ENCODE data around the gene LPIN2.

The LPIN2 gene

DNA sequence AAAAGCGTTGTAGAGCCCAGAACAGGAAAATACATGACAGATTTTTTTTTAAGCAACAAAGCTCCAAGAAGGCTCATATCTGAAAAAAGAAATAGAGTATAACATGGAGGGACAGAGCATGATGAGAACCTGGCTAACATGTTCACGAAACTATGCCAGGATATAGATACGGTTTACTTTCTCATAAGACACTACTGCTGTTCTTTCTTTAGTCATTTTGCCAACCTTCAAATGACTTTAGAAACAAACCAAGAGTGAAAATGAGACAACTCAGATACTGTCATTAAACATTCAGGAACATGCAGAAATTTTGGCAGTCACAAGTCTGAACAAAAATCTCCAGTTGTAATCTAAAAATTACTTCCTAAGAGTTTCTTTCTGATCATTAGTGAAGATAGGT, 14.3 kb downstream of the LPIN2 start:
- no peak for DNase-seq

GRCh38 chr18:2997846-2998564, 14.9 kb downstream of the LPIN2 start:
- no peak for DNase-seq

GRCh38 chr18:2997429-2997828, 15.5 kb downstream of the LPIN2 start:
- DNase-seq: no peak

GRCh38 chr18:2994603-2995432, 18.1 kb downstream of the LPIN2 start:
- peak; percentile 76 for DNase-seq

GRCh38 chr18:2994020-2994589, 18.8 kb downstream of the LPIN2 start:
- no peak for DNase-seq

DNA sequence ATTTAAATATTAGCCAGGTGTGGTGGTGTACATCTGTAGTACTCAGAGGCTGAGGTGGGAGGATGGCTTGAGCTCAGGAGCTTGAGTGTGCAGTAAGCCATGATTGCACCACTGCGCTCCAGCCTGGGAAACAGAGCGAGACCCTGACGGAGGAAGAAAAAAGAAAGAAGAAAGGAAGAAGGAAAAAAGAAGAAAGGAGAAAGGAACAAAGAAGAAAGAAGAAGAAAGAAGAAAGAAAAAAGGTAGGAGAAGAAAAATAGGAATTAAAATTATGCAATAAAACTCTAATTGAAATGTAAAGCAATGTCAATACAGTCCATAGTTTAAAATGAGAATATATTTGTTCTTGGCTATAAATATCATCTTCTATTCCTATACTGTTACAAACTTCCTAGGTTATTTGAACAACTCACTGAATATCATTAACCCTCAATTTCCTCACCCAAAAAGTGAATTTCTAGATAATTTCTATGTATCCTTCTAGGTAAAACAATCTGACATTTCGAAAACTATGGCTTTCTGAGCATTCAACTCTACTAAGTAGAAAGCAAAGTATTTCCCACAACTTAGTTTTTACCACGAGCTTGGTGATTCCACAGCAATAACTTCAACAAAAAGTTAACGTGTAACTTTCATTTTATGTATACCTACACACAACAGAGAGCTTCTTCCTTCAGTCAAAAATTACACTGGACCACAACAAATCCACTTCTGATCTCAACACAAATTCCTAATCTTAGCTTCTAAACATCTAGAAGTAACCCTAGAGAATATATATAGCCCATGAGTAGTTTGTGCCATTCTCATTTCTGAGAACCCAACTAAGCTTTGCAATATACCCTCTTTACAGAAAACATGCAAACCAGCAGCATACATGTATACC, 19.7 kb downstream of the LPIN2 start:
- DNase-seq: no peak

GRCh38 chr18:2990956-2991640, 21.8 kb downstream of the LPIN2 start:
- no peak for DNase-seq

GRCh38 chr18:2987876-2988790, 24.8 kb downstream of the LPIN2 start:
- no peak for DNase-seq

DNA sequence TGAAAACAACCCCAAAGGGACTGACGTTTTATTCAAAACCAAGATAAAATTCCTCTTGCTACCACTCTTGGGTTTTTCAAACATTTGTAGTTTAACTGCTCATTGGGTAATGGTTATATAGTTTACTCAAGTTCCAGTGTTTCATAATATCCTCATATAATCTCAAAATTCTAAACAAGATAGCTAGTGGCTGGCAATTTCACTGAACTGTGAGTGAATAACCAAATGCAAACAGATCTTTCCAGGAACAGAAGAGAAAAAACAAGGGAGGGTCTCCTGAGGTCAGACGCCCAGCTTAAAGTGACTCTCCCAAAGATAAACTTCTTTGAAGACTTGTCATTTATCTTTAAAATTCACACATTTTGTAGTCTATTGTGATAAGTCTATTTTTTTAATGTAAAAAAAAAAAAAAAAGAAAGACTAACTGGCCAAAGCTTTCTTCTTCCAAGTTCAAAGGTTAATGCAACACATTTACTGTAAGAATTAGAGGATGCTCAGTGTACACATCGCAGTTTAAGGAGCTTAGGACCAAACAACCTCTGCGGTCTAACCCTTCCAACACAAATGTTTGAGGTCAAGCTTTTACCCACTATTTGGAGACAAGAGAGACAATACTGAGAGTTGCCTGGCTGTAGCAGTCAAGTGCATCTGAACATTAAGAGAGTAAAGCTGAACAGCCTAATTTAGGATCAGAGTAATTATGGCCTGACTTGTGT, 26.6 kb downstream of the LPIN2 start:
- no peak for DNase-seq

DNA sequence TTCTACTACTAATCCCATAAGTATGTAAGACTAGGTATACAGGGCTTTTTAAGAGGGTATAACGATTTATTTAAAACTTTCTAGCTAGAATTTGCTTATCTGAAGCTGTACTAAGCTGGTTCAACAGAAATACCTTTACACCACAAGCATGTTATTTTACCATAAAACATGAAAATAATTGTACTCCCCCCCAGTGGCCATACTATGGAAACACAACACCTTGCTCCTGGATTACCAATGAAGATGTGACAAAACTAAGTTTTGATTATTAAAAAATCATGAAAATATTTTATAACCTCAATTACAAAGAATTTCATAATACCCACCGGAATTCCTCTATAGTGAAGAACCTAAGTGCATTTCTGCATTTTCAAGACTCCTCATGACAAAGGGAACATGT, 27.3 kb downstream of the LPIN2 start:
- DNase-seq: no peak

- no peak for DNase-seq
These were observed 28.2 kb downstream of the LPIN2 start for GRCh38 chr18:2984703-2985261.

DNA sequence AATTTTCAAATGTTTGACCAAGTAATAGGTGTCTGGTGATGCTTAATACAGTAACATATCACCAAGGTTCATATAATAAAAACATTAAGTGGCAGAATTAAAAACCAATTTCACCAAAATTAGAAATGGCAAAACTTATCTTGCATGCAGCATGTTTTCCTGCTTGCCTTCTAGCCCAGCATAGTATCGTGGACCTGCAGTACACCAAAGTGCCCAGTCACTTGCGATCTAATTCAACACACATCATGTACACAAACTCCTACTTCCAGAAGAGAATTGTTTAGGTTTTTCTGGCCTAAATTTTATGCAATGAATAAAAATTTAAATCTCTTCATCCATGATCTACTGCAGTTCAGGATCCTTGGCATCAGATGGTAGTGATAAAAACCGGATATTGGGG, 28.9 kb downstream of the LPIN2 start:
- DNase-seq: no peak

GRCh38 chr18:2983296-2983695, 29.6 kb downstream of the LPIN2 start:
- no peak for DNase-seq

DNA sequence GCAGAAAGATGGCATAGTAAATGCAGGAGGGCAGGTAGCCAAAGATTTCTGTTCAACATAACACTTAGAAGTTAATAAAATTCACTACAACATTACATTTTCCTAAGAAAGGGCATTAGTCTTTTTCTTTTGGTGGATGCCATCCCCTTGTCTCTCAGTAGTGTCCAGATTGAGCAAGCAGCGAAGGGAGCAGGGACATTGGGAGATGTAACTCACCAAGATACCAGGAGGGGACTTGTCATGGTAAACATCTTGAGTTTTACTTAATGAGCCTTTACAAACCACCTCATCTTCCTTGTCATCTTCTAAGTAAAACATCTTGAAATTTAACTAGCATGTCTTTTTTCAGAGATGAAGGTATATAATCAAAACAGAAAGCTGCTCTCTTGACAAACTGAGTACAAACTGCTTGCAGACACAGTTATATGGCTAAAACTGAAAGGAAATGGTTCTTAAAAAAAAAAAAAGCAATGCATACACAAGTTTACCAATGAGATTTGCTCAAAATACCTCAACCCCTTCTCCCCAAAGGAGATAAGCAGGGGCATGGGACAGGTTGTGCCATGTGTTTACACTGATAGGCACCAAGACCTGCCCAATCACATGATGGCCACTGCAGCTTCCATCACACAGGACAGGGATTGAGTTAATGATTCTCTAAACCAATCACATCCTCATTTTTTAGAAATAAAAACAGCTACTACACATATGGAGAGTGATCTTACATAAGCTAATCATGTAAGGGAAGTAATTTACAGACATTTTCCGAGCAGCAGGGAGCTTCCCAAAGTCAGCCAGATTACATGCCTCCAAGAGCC, 30.3 kb downstream of the LPIN2 start:
- DNase-seq: no peak

GRCh38 chr18:2982022-2982421, 30.9 kb downstream of the LPIN2 start:
- DNase-seq: no peak

- DNase-seq: no peak
These were observed 31.7 kb downstream of the LPIN2 start for GRCh38 chr18:2981212-2981728.

- DNase-seq: no peak
These were observed 32.8 kb downstream of the LPIN2 start for GRCh38 chr18:2979871-2980790.

GRCh38 chr18:2979129-2979528, 33.8 kb downstream of the LPIN2 start:
- no peak for DNase-seq
